ENCODE results near the gene SLC16A13. TPM values are rescaled to one million over a fixed set of nuclear protein-coding genes. Genes with fewer than 3 reads are reported as not detected.

The SLC16A13 gene
- total and polyA plus RNA-seq, 2 experiments from 2014 or later: 6.2 to 18.8 TPM

DNA sequence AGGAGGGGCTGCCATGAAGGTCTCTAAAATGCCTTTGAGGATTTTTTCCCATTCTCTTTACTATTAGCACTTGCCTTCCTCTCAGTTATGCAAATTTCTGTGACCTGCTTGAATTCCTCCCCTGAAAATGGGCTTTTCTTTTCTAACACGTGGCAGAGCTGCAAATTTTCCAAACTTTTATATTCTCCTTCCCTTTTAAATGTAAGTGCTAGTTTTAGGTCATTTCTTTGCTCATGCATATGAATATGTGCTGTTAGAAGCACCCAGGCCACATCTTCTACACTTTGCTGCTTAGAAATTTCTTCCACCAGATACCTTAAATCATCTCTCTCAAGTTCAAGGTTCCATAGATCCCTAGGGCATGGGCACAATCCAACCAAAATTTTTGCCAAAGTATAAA lies 32.5 kb downstream of the SLC16A13 start:
- WGBS (ENCODE audit: low lambda C conversion rate, missing lambda C conversion rate): 32% methylated on average over 1 of the region's 1 CpG
- Histone ChIP-seq H4K20me1 (ENCODE audit: insufficient read depth, poor library complexity, severe bottlenecking) (no peaks in the 10 kb centered on the region), H3K4me2 (no peak overlapping the region), H3K4me1 (ENCODE audit: insufficient read depth) (no peaks in the 10 kb centered on the region), H3K36me3 (replicated peaks; ENCODE audit: insufficient read depth, low read depth) (no peaks in the 10 kb centered on the region), H2AFZ (no peak overlapping the region), H3K27ac (no peak overlapping the region), H3K79me2 (no peaks in the 10 kb centered on the region), H3K9me2 (replicated peaks; ENCODE audit: insufficient read depth) (no peaks in the 10 kb centered on the region), H3K4me3 (no peak overlapping the region), H3K9me3 (ENCODE audit: low read depth) (no peaks in the 10 kb centered on the region), H3K27me3 (no peaks in the 10 kb centered on the region)
- no peak for DNase-seq (ENCODE audit: low spot score)
- TF ChIP-seq EZH2 (IDR thresholded peaks at IDR 0.05; ENCODE audit: borderline replicate concordance) (no peak), EZH2phosphoT487 (IDR thresholded peaks at IDR 0.05; ENCODE audit: low read depth, severe bottlenecking, unreplicated experiment) (no peak)
- TF ChIP-seq, protein P1, sequence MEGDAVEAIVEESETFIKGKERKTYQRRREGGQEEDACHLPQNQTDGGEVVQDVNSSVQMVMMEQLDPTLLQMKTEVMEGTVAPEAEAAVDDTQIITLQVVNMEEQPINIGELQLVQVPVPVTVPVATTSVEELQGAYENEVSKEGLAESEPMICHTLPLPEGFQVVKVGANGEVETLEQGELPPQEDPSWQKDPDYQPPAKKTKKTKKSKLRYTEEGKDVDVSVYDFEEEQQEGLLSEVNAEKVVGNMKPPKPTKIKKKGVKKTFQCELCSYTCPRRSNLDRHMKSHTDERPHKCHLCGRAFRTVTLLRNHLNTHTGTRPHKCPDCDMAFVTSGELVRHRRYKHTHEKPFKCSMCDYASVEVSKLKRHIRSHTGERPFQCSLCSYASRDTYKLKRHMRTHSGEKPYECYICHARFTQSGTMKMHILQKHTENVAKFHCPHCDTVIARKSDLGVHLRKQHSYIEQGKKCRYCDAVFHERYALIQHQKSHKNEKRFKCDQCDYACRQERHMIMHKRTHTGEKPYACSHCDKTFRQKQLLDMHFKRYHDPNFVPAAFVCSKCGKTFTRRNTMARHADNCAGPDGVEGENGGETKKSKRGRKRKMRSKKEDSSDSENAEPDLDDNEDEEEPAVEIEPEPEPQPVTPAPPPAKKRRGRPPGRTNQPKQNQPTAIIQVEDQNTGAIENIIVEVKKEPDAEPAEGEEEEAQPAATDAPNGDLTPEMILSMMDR (IDR thresholded peaks at IDR 0.05; ENCODE audit: poor library complexity): no peak

DNA sequence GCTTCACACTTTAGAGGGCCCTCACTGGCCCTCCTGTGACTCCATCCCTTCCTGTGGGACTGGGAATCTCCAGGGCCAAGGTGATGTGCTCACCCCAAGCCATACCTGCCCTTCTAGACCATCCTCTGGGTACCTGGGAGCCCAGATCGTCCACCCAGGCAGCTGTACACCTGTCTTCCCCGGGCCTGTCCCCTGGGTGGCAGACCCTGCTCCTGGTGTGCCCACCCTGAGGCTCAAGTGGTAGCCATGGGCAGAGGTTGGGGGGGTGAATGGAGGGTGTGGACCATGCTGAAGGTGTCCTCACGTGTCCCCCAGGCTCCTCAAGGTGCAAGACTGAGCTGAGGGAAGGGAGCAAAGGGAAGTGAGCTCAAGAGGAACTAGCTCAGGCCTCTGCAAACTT lies 34.9 kb downstream of the SLC16A13 start:
- TF ChIP-seq EZH2 (IDR thresholded peaks at IDR 0.05; ENCODE audit: borderline replicate concordance) (no peak), EZH2phosphoT487 (IDR thresholded peaks at IDR 0.05; ENCODE audit: low read depth, severe bottlenecking, unreplicated experiment) (no peak)
- TF ChIP-seq, protein P1 (IDR thresholded peaks at IDR 0.05; ENCODE audit: poor library complexity): no peak
- no peaks in the 10 kb centered on the region for H3K4me1 ChIP-seq (ENCODE audit: insufficient read depth)
- H4K20me1 ChIP-seq (ENCODE audit: insufficient read depth, poor library complexity, severe bottlenecking): no peaks in the 10 kb centered on the region
- H3K27me3 ChIP-seq: no peaks in the 10 kb centered on the region
- no peak overlapping the region for H3K4me3 ChIP-seq
- no peak for DNase-seq (ENCODE audit: low spot score)
- no peak overlapping the region for H3K27ac ChIP-seq
- H3K9me3 ChIP-seq (ENCODE audit: low read depth): no peaks in the 10 kb centered on the region
- H3K4me2 ChIP-seq: no peak overlapping the region
- no peak overlapping the region for H2AFZ ChIP-seq
- WGBS (ENCODE audit: low lambda C conversion rate, missing lambda C conversion rate): 86% methylated on average over 3 of the region's 3 CpGs
- H3K9me2 ChIP-seq (replicated peaks; ENCODE audit: insufficient read depth): no peaks in the 10 kb centered on the region
- no peaks in the 10 kb centered on the region for H3K36me3 ChIP-seq (replicated peaks; ENCODE audit: insufficient read depth, low read depth)
- H3K79me2 ChIP-seq: no peaks in the 10 kb centered on the region

DNA sequence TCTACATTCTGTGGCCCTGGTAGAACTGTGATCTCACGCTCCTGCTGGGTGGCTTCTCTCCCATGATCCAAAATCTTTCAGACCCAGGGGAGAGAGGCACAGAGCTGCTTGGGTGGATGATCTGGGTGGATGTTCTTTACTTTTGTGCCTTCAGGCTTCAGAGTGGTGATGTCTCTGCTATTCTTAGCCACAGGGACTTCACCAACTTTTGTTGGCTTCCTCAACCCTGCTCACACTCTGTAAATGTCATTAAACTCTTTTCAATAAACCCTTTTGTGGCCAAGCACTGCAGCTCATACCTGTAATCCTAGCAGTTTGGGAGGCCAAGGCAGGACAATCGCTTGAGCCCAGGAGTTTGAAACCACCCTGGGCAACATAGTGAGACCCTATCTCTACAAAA lies 36.6 kb downstream of the SLC16A13 start:
- H3K79me2 ChIP-seq: no peaks in the 10 kb centered on the region
- TF ChIP-seq, protein P1 (IDR thresholded peaks at IDR 0.05; ENCODE audit: poor library complexity): no peak
- TF ChIP-seq EZH2phosphoT487 (IDR thresholded peaks at IDR 0.05; ENCODE audit: low read depth, severe bottlenecking, unreplicated experiment) (no peak), EZH2 (IDR thresholded peaks at IDR 0.05; ENCODE audit: borderline replicate concordance) (no peak)
- no peaks in the 10 kb centered on the region for H3K4me1 ChIP-seq (ENCODE audit: insufficient read depth)
- no peak overlapping the region for H3K27ac ChIP-seq
- no peaks in the 10 kb centered on the region for H3K27me3 ChIP-seq
- no peaks in the 10 kb centered on the region for H3K36me3 ChIP-seq (replicated peaks; ENCODE audit: insufficient read depth, low read depth)
- no peak overlapping the region for H3K4me3 ChIP-seq
- no peaks in the 10 kb centered on the region for H3K9me2 ChIP-seq (replicated peaks; ENCODE audit: insufficient read depth)
- no peaks in the 10 kb centered on the region for H4K20me1 ChIP-seq (ENCODE audit: insufficient read depth, poor library complexity, severe bottlenecking)
- no peak for DNase-seq (ENCODE audit: low spot score)
- no peaks in the 10 kb centered on the region for H3K9me3 ChIP-seq (ENCODE audit: low read depth)
- H3K4me2 ChIP-seq: no peak overlapping the region
- WGBS (ENCODE audit: low lambda C conversion rate, missing lambda C conversion rate): 85% methylated on average over 2 of the region's 2 CpGs
- H2AFZ ChIP-seq: no peak overlapping the region

DNA sequence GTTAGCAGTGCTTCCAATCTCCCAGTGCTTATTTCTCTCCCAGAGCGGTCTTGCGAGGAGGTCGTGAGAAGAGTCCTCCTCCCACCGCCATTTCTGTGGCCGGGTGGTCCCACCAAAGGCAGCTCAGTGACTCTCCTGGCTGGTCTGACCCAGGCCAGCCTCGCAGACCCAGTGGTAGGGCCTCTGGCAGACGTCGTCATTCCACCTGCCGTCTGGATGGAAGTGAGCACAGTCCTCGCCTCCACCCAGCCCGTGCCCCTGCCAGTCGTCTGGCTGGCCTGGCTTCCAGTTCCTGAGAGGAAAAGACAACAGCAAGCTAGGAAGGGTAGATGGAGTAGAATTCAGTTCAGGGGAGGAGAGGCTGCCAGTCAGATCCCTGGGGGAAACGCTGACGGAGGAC lies 39.1 kb downstream of the SLC16A13 start:
- no peak overlapping the region for H3K4me2 ChIP-seq
- H3K9me2 ChIP-seq (replicated peaks; ENCODE audit: insufficient read depth): no peaks in the 10 kb centered on the region
- no peaks in the 10 kb centered on the region for H3K79me2 ChIP-seq
- 87% methylated on average over 14 of the region's 14 CpGs for WGBS (ENCODE audit: low lambda C conversion rate, missing lambda C conversion rate)
- H3K4me3 ChIP-seq: no peak overlapping the region
- no peaks in the 10 kb centered on the region for H4K20me1 ChIP-seq (ENCODE audit: insufficient read depth, poor library complexity, severe bottlenecking)
- TF ChIP-seq EZH2phosphoT487 (IDR thresholded peaks at IDR 0.05; ENCODE audit: low read depth, severe bottlenecking, unreplicated experiment) (no peak), EZH2 (IDR thresholded peaks at IDR 0.05; ENCODE audit: borderline replicate concordance) (no peak)
- TF ChIP-seq, protein P1 (IDR thresholded peaks at IDR 0.05; ENCODE audit: poor library complexity): no peak
- no peak overlapping the region for H3K27ac ChIP-seq
- no peaks in the 10 kb centered on the region for H3K36me3 ChIP-seq (replicated peaks; ENCODE audit: insufficient read depth, low read depth)
- H3K9me3 ChIP-seq (ENCODE audit: low read depth): no peaks in the 10 kb centered on the region
- H3K4me1 ChIP-seq (ENCODE audit: insufficient read depth): no peaks in the 10 kb centered on the region
- H2AFZ ChIP-seq: no peak overlapping the region
- DNase-seq (ENCODE audit: low spot score): no peak
- no peaks in the 10 kb centered on the region for H3K27me3 ChIP-seq

All from hepatocyte (in vitro differentiated cells).